ENCODE results near the gene FIGN. TPM values are rescaled to one million over a fixed set of nuclear protein-coding genes. Genes with fewer than 3 reads are reported as not detected.

FIGN gene
- total RNA-seq, 1 donor from 2014 or later, result 9.0 TPM

GRCh38 chr2:163711258-163711657 is 24.6 kb downstream of the FIGN start:
- no peak for DNase-seq (ENCODE audit: low read depth)

DNA sequence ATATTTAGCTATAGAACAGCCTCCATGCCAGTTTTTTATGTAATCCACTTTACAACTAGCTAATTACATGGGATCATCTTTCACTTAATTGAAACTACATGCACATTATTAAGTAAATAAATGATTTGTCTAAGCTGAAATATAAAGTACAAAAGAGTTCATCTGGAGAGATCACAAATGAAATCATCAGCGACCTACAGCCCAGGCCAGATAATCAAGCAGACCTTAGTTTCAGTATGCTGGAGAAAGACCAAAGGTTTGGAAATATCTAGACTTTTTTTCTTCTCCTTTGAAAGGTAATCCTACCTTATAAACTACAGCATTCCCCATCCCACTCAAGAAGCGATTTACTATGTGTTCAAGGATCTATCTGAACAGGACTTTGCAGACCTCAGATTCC is 26.5 kb downstream of the FIGN start:
- no peak for DNase-seq (ENCODE audit: low read depth)

- no peak for DNase-seq (ENCODE audit: low read depth)
Measured at GRCh38 chr2:163708265-163708664, 27.5 kb downstream of the FIGN start.

- no peak for DNase-seq (ENCODE audit: low read depth)
Measured at GRCh38 chr2:163703386-163703785, 32.4 kb downstream of the FIGN start.

DNA sequence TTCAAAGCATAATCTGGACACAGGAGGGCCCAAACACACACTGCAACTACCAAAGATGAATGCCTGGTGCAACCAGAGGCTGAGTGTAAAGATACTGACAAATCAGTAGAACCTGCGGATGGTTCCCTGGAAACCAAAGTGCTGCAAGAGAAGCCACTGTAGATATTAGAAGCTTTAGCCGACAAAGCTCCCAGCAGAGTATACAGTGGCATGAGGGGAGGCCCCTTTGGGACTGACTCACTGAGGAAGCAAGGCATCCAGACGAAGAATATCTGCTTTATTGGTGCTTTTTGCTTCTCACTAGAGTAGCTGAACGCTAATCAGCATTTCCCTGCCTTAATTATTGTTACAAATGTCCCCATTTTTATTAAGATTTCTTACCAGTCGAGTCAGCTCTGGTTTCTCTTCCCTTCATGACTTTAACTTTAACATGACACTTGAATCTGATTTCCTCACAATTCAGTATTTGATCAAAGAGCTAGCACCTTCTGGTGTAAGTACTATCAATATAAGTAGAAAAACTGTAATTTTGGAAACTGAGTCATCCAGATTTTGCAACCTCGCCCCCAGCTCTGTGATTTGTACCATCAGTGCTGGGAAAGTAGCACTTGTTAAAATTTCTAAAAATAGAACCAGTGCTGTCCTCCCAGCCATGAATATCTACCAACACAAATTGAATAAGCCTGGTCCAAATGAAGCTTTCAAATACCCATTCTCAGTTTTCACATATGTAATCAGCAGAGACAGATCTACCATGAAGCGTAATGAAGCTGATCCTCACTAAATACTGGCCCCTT is 34.2 kb downstream of the FIGN start:
- DNase-seq (ENCODE audit: low read depth), result no peak

DNA sequence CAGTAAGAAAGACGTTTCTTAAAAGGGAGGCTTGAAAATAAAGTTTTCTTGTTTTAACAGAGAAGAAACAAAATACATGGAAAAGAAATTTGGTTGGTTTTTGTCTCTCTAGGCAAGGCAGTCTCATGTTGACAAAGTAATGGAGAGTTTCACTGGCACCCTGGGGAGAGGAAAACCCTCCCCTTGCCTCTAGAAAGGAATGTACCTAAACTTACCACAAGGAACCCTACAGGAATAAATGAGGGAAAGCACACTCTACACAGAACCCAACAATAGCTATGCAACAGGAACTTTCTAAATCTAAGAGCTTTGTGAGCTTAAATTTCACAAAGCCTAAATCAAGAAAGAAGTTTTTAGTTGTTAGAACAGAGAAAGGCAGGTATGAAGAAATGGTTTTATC is 37.0 kb downstream of the FIGN start:
- peak; percentile 40 for DNase-seq (ENCODE audit: low read depth)

- DNase-seq (ENCODE audit: low read depth), result no peak
Measured at GRCh38 chr2:163697846-163698637, 37.8 kb downstream of the FIGN start.

DNA sequence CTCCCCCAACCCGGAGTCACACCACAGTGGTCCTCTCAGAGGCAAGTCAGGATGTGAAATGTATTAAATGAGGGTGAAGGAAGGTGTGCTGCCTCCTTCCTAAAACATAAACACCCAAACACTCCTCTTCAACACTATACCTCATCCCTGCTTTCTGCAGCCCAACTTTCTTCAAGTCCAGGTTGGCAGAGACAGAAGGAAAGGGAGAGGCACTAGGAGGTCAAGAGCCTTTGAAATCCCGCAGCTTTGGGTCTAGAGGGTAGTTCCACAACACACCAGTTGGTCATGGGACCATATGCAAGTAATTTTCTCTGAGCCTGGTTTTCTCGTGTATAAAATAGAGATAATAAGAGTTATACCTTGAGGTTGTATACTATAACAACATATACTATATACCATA is 38.4 kb downstream of the FIGN start:
- no peak for DNase-seq (ENCODE audit: low read depth)

DNA sequence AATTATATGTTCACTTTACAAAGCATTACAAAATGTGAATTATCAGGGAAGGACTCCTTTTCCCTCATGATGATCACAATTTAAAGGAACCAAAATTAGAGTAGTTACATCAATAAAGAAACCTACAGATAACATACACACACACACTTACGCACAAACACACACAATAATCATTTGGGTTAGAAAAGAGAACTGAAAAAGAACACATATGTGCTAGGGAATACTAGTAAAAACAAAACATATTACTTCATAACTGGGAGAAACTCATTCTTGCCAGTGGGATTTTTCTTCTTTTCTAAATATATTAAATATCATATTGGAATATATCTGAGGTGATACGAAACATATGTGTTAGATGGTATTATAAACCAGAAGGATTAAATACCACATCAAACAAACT is 42.3 kb downstream of the FIGN start:
- DNase-seq (ENCODE audit: low read depth), result no peak

- DNase-seq (ENCODE audit: low read depth), result peak; percentile 67
Measured at GRCh38 chr2:163692611-163693482, 43.0 kb downstream of the FIGN start.

DNA sequence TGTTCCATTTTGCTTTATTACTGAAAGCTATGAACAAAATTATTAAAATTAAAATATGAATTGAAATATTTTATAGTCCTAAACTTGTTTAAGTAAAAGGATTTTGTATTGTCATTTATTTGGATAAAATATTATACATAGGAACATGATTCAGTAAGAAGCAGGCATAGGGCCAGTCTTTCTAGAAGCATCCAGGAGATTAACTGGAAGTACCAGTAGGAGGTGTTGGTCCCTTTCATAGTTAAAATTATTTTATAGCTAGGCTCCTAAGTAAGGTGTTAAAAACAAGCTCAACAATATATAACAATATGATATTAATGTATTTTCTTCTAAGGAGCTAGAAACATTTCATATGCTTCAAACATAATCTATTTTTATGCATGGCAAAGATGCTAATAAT is 43.7 kb downstream of the FIGN start:
- peak; percentile 19 for DNase-seq (ENCODE audit: low read depth)

DNA sequence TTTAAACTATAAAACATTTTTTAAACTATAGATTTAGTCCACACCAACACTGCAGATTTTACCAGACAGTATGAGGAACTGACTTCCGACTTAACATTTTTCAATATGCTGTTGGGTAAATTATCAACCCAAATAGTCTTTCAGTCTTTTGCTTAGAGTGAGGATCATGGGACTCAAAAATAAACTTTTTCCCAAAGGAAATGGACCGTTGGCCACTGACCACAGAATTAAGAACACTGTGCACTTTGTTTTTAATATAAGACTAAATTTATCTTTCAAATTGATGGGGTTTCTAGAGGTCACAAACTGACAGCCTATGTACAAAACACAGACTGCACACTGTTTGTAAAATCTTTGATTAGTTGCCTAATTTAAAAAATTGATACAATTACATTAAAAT is 44.9 kb downstream of the FIGN start:
- DNase-seq (ENCODE audit: low read depth), result peak; percentile 75

- no peak for DNase-seq (ENCODE audit: low read depth)
Measured at GRCh38 chr2:163687217-163687616, 48.6 kb downstream of the FIGN start.

- no peak for DNase-seq (ENCODE audit: low read depth)
Measured at GRCh38 chr2:163686289-163686688, 49.5 kb downstream of the FIGN start.

- peak; percentile 66 for DNase-seq (ENCODE audit: low read depth)
Measured at GRCh38 chr2:163682695-163683094, 53.1 kb downstream of the FIGN start.

DNA sequence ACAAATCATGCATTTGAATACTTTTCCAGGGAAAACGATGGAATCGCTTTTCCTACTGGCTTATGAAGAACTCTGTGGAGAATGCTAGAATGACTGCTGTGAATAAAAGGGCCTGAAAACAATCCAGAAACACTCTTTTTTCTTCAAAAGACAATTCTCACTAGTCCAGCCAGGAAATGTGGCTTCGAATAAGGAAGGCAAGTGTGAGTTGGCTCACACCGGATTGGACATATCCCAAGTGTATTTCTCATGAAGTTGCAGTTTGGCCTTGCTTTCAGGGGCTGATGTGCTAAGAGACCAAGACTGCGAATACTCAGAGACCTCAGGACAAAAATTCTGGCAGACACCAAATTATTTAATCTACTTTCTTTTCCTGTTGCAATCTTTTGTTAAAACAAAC is 54.1 kb downstream of the FIGN start:
- DNase-seq (ENCODE audit: low read depth), result no peak

DNA sequence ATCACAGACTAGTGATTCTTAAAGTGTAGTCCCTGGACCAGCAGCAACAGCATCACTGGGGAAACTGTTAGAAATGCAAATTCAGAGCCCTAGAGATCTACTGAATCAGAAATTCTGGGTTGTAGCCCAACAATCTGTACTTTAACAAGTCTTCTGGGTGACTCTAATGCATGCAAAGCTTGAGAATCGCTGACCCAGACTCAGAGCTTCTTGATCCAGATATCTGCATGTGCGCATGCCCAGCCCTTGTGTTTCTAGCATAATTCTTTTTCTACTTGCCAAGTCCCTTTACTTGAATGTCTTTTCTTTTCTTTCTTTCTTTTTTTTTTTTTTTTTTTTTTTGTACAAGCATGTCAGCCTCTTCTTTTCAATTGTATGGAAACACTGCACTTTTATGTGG is 60.4 kb downstream of the FIGN start:
- no peak for DNase-seq (ENCODE audit: low read depth)

DNA sequence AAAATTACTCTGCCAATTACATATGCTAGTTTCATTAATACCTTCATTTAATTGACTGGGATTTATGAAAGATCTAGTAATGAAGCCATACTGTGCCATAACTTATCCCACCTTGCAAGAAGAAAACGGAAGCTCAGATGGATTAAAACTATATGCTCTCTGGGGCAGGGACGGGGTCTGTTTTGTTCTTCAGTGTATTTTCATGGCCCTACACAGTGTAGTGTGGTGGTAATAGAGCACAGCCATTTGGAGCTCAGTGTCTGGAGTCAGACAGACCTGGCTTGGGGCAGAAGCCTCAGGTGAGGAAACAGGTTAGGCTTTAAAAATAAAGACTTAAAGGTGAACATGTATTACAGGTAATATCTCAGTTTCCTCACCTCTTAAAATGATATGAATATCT is 62.3 kb downstream of the FIGN start:
- no peak for DNase-seq (ENCODE audit: low read depth)

DNA sequence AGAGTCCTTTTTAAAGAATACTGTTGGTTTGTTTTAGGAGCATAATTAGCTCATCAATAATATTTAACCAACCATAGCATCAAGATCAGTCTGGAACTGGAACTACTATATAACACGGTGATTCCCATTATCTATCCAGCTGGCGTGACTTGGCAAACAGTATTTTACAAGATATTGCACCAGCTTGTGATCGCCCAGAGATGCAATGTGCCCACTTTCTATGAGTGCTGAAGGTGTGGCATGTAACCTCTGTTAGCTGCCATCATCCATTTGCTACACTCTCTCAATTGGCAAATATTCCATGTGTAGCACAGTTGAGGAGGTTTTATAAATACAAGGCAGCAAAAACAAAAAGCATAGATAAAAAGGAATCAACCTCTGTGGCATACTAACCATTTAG is 64.9 kb downstream of the FIGN start:
- DNase-seq (ENCODE audit: low read depth), result no peak

GRCh38 chr2:163669506-163669905 is 66.3 kb downstream of the FIGN start:
- no peak for DNase-seq (ENCODE audit: low read depth)

DNA sequence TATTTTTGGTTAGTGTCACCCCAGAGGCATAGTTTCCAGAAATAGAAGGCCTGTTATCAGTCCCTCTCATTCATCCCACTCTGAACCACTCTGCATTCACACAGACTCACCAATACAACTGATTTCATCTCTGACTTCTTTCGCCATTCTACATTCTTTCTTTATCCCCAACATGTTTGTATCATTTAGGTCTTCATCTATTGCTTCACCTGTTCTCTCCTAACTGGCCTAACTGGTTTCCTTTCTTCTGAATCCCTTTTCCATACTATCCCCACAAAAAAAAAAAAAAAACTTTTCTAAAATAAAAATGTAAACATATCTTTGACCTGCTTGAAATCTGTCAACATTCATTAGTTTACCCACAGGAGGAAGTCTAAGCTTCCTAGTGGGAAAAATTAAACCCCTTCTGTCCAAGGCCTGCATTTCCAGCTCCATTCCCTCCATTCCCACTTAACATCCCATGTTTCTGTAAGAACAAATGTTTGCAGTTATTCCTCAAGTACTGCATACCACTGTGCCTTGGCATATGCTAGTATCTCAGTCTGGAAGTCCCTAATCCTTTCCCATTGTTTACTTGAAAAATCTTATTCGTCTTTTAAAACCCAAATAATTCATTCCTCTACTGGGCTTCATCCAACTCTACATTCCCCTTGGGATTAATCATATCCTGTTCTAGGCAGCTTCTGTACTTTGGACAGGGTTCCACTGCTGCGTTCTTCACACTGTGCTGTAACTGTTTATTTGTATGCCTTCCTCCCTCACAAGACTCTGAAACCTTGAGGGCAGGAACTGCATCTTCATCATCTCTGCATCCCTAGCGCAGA is 68.5 kb downstream of the FIGN start:
- peak; percentile 96 for DNase-seq (ENCODE audit: low read depth)
